Stimulated activated CD8-positive, alpha-beta memory T cell treated with anti-CD3 and anti-CD28 coated beads, Interleukin-7, amount 100 ng/mL, for 1 hour (primary cell): Measurements from ENCODE around the gene APOBEC3F.

Experiments
- DNase-seq, 2 donors: peaks; one replicate each; pipeline ENCODE4 v3.0.0-alpha.2; 2020; ENCODE audit warnings: low read depth in 2 of 2

Gene APOBEC3F

GRCh38 chr22:39092111-39092862 is 51.6 kb downstream of the APOBEC3F start:
- no peak for DNase-seq

GRCh38 chr22:39094717-39095389 is 54.2 kb downstream of the APOBEC3F start:
- no peak for DNase-seq

- no peak for DNase-seq
These were observed 55.3 kb downstream of the APOBEC3F start for GRCh38 chr22:39095971-39096370.

- DNase-seq, result no peak
These were observed 56.7 kb downstream of the APOBEC3F start, which contains the start of gene APOBEC3H for GRCh38 chr22:39097098-39098020. APOBEC3H (plus strand) TSS chr22:39097244; CDS start chr22:39100279, 3,035 bp downstream.

- DNase-seq, result no peak
These were observed 57.4 kb downstream of the APOBEC3F start for GRCh38 chr22:39098026-39098425.

- DNase-seq, result no peak
These were observed 57.9 kb downstream of the APOBEC3F start for GRCh38 chr22:39098576-39098975.

GRCh38 chr22:39101226-39101625 is 60.6 kb downstream of the APOBEC3F start:
- DNase-seq, result no peak

GRCh38 chr22:39103431-39103830 is 62.8 kb downstream of the APOBEC3F start:
- no peak for DNase-seq
